Type B pancreatic cell (in vitro differentiated cells): ENCODE measurements around the gene DMRTA2. TPM values are rescaled to one million over a fixed set of nuclear protein-coding genes. Genes with fewer than 3 reads are reported as not detected.

Experiments used
- DNase-seq: peaks from one replicate; pipeline ENCODE4 v3.0.0; 2021; ENCODE audit warnings: mixed read lengths; ENCODE audit not compliant: unreplicated experiment; ENCODE audit errors: extremely low spot score
- H3K27ac Mint-ChIP-seq: 2 replicates; pipeline ENCODE4 v1.8.0; 2021; ENCODE audit warnings: mild to moderate bottlenecking, mixed read lengths
- H3K27me3 Mint-ChIP-seq: 2 replicates; pipeline ENCODE4 v1.8.0; 2021; ENCODE audit warnings: mixed read lengths
- H3K36me3 Mint-ChIP-seq: 2 replicates; pipeline ENCODE4 v1.8.0; 2021; ENCODE audit warnings: mixed read lengths
- H3K4me1 Mint-ChIP-seq: one replicate; pipeline ENCODE4 v1.8.0; 2021; ENCODE audit warnings: mixed read lengths; ENCODE audit not compliant: unreplicated experiment
- H3K4me3 Mint-ChIP-seq: 2 replicates; pipeline ENCODE4 v1.8.0; 2021; ENCODE audit warnings: mild to moderate bottlenecking, mixed read lengths
- H3K9me3 Mint-ChIP-seq: 2 replicates; pipeline ENCODE4 v1.8.0; 2021; ENCODE audit warnings: mixed read lengths
- total RNA-seq: library from RNA; stranded (reverse); gene quantifications from 2 replicates; pipeline ENCODE4 v1.2.1, GENCODE V29; 2021; ENCODE audit warnings: low replicate concordance
- TF ChIP-seq, protein P1 (sequence below): fragments of 200-600 bp; sonication (generic); conservative IDR thresholded peaks from 2 replicates; pipeline ENCODE4 v1.5.0; 2021; ENCODE audit warnings: antibody characterized with exemption, mild to moderate bottlenecking

The DMRTA2 gene
- total RNA-seq, 1 donor from 2014 or later = 0.48 TPM

DNA sequence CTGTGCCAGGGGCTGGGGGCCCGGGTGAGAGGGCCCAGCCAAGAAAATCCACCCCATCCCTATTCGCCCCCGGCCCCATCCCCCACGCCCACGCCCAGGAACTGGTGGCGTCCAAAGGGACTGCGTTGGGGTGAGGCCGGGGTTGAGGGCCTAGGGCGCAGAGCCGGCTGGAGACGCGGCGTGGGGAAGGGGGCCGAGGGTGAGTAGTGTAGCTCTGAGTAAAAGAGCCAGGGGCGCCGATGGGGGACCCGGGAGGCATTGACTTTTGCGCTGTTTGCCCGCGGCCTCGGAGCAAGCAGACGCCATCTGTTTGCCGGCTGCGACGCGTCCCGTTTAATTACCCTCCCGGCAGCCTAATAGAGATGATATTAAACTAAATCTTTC lies 3.5 kb upstream of the DMRTA2 start:
- Mint-ChIP-seq H3K4me1 (peaks cover 28% of the 10 kb centered on the region), H3K36me3 (no peaks in the 10 kb centered on the region), H3K4me3 (no peak overlapping the region), H3K27ac (no peak overlapping the region), H3K9me3 (no peaks in the 10 kb centered on the region), H3K27me3 (peaks cover 100% of the 10 kb centered on the region)
- TF ChIP-seq, protein P1, sequence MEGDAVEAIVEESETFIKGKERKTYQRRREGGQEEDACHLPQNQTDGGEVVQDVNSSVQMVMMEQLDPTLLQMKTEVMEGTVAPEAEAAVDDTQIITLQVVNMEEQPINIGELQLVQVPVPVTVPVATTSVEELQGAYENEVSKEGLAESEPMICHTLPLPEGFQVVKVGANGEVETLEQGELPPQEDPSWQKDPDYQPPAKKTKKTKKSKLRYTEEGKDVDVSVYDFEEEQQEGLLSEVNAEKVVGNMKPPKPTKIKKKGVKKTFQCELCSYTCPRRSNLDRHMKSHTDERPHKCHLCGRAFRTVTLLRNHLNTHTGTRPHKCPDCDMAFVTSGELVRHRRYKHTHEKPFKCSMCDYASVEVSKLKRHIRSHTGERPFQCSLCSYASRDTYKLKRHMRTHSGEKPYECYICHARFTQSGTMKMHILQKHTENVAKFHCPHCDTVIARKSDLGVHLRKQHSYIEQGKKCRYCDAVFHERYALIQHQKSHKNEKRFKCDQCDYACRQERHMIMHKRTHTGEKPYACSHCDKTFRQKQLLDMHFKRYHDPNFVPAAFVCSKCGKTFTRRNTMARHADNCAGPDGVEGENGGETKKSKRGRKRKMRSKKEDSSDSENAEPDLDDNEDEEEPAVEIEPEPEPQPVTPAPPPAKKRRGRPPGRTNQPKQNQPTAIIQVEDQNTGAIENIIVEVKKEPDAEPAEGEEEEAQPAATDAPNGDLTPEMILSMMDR = no peak
- DNase-seq = no peak

DNA sequence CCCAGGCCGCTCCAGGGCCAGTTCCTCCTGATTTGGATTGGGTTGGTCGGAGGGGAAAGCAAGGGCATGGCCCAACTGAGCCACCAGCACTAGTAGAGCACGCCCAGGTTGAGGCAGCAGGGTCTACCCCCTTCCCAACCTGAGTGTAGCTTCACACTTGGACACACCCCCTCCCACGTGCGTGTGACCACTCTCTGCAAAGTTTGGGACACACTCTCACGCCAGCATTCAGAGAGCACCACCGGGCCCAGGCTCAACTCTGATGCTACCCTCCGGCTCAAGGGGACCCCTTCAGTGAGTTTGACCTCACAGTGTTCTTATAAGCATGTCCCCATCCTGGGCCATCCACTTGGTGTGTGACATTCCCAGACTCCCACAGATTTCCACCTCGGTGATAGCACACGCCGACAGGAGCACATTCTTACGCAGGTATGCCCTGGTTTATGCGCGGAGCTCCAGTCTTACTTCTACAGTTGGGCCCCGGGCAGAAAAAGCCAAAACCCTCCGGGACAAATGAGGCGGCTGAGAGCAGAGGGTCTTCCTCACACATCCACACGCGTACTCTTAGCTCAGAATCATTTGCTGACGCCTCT lies 3.0 kb upstream of the DMRTA2 start:
- TF ChIP-seq, protein P1 = no peak
- peaks cover 28% of the 10 kb centered on the region for H3K4me1 Mint-ChIP-seq
- H3K27me3 Mint-ChIP-seq = peaks cover 99% of the 10 kb centered on the region
- no peaks in the 10 kb centered on the region for H3K36me3 Mint-ChIP-seq
- peak overlapping the region; percentile 23 for H3K27ac Mint-ChIP-seq
- no peaks in the 10 kb centered on the region for H3K9me3 Mint-ChIP-seq
- DNase-seq = no peak
- no peak overlapping the region for H3K4me3 Mint-ChIP-seq

DNA sequence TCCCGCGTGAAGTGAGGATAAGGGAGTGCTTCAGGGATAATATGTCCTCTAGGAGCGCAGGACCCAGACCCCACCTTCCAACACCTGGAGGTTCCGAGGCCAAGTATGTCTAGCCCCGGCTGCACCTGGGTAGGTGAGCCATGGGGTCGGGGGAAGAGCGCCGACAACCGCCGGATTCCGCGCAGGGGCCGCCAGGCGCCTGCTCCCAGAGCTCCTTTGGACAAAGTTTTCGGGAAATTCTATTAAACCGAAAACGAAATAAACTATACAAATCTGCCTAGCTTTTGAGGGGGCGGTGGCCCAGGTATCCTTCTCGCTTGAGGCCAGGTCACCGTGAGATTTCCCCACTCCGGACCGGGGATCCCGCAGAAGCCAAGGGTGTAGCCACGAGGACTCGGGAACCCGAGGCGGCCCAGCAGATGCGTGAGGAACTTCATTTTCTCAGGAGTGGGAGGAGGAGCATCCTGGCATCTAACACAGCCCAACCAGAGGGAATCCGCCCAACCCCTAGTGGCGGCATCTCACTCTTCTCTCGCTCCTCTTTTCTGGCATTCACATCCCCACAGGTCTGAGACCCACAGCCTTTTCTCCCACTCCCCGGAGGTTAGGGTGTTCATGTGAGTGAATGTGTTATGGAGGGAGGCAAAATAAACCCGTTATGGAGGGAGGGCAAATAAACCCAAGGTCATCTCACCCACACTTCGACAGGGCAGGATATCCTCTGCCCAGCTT lies 2.3 kb upstream of the DMRTA2 start:
- H3K9me3 Mint-ChIP-seq = no peaks in the 10 kb centered on the region
- DNase-seq = no peak
- H3K27ac Mint-ChIP-seq = no peak overlapping the region
- TF ChIP-seq, protein P1 = peak; percentile 43
- H3K4me3 Mint-ChIP-seq = peak overlapping the region; percentile 41
- H3K27me3 Mint-ChIP-seq = peaks cover 94% of the 10 kb centered on the region
- peaks cover 28% of the 10 kb centered on the region for H3K4me1 Mint-ChIP-seq
- no peaks in the 10 kb centered on the region for H3K36me3 Mint-ChIP-seq

DNA sequence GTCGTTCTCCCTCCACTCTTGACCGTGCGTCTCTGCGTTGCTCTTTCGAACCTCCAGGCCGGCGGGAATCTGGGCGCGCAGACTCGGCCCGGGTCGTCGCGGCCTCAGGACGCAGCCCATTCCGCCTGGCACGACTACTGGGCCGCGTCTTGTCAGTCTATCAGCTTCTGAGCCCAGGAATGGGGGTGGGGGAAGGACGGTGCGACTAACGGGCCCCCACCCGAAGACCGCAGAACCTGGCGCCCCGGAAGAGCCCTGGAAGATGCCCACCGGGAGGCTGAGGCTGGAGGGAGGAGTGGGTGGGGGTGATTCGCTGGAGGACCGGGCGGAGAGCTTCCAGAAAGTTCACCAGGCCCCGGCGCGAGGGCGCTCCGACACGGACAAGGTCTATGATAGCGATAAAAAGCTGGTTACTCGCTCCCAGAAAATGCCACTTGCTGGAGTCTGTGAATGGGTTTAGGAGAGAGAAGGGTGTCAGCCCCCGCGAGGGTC lies 1.7 kb upstream of the DMRTA2 start:
- Mint-ChIP-seq H3K9me3 (no peaks in the 10 kb centered on the region), H3K27me3 (peaks cover 94% of the 10 kb centered on the region), H3K4me3 (peak overlapping the region; percentile 90), H3K4me1 (peaks cover 34% of the 10 kb centered on the region), H3K36me3 (no peaks in the 10 kb centered on the region), H3K27ac (peak overlapping the region; percentile 54)
- TF ChIP-seq, protein P1 = no peak
- no peak for DNase-seq

DNA sequence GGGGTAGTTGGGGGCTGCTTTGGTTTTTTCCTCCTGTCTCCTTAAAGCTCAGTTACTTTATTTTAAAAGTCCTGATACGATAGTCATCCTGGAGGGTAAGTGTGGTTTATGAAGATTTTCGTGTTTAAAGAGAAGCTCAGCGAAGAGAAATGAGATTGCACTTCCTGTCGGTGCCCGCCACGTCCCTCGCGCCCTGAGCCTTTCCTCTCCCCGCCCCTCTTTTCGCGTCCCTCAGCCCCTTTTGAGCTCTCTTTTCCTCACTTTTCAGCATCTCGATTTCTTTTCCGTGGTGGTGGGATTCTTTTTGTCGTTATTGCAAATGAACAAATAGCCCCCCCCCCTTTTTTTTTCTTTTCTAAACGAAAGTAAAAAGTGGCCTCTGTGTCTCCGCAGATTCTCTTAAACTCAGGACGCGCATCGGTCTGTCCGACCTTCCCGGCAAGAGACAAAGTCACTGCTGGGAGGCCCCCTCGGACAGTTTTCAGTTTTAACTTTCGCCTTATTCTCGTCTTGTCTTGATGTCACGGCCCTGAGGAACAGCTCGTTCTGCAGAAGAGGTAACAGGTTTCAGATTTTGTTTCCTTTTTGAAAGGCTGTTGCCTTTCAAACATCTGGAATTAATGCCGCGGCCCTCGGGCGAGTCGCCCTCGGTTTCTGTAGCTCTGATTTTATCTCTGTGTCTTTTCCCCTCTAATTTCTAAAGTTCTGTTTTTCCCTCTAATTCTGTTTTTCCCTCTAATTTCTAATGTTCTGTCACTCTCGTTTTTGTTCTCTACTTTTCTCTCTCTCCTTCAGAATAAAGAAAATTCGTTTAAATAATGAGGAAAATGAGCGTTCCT lies 1.0 kb upstream of the DMRTA2 start:
- no peaks in the 10 kb centered on the region for H3K9me3 Mint-ChIP-seq
- peaks cover 94% of the 10 kb centered on the region for H3K27me3 Mint-ChIP-seq
- no peak for DNase-seq
- H3K4me3 Mint-ChIP-seq = peak overlapping the region; percentile 90
- H3K27ac Mint-ChIP-seq = peak overlapping the region; percentile 54
- H3K4me1 Mint-ChIP-seq = peaks cover 36% of the 10 kb centered on the region
- TF ChIP-seq, protein P1 = no peak
- H3K36me3 Mint-ChIP-seq = no peaks in the 10 kb centered on the region
